ENCODE data around the gene ARHGEF19. TPM values are rescaled to one million over a fixed set of nuclear protein-coding genes. Genes with fewer than 3 reads are reported as not detected.

ARHGEF19 gene
- total RNA-seq, 1 donor from 2014 or later = 15.6 TPM

DNA sequence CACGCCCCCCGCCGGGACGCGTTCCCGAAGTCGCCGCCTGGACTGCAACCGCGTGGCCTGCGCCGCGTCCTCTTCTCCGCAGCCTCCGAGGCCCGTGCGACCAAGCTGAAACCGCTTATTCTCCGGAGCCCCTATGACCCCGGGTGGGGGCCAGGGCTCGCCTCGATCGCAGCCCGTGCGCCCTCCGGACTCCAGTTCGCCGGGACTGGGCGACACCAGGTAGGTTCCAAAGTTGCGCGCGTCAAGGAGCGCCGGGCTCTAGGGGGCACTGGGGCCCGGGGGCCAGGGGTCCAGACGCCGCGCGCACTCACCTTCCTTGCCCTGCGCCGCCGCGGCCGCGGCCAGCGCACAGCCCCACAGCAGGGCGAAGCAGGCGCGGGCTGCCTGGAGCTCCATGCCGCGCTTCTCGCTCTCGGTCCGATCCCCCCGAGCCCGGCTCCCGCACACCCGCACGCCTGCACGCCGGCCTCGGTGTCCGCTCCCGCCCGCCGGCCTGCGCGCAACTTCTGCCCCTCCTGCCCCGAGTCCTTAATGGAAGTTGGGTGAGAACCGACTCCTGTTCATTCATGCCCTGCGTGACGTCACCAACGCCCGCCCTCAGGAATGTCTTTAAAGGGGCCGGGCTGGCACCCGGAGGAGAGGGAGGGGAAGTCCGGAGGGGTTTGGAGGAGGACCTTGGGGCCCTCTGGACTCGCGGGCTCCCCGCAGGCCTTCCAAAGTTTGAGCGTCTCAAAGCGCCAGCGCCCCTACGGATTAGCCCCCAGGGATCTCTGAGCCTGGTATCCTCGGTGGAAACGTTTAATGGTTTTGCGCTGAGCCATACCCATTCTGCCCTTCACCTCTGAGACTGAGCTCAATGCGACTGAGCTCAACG lies 56.7 kb downstream of the ARHGEF19 start, which contains the start of gene EPHA2:
EPHA2 (minus strand) TSS at position 533 of the 874 bp plus-strand sequence; CDS start at position 396, 137 bp downstream.
- no peaks in the 10 kb centered on the region for H3K9me3 ChIP-seq
- peak; percentile 82 to 86 for ATAC-seq
- no peaks in the 10 kb centered on the region for H3K36me3 ChIP-seq
- intact Hi-C loops (cut with DNase I) = no loop called here
- peaks cover 58% of the 10 kb centered on the region for H3K4me1 ChIP-seq
- DNase-seq = peak; percentile 96
- H3K4me3 ChIP-seq = peak within 1 kb of the TSS; percentile 78
- peak within 1 kb of the TSS; percentile 93 for H3K27ac ChIP-seq
- TF ChIP-seq, protein P1, sequence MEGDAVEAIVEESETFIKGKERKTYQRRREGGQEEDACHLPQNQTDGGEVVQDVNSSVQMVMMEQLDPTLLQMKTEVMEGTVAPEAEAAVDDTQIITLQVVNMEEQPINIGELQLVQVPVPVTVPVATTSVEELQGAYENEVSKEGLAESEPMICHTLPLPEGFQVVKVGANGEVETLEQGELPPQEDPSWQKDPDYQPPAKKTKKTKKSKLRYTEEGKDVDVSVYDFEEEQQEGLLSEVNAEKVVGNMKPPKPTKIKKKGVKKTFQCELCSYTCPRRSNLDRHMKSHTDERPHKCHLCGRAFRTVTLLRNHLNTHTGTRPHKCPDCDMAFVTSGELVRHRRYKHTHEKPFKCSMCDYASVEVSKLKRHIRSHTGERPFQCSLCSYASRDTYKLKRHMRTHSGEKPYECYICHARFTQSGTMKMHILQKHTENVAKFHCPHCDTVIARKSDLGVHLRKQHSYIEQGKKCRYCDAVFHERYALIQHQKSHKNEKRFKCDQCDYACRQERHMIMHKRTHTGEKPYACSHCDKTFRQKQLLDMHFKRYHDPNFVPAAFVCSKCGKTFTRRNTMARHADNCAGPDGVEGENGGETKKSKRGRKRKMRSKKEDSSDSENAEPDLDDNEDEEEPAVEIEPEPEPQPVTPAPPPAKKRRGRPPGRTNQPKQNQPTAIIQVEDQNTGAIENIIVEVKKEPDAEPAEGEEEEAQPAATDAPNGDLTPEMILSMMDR (IDR thresholded peaks at IDR 0.05) = no peak
- no peaks in the 10 kb centered on the region for H3K27me3 ChIP-seq (ENCODE audit: low read depth)

GRCh38 chr1:16153999-16154673 lies 58.3 kb downstream of the ARHGEF19 start:
- ATAC-seq (no peak), DNase-seq (no peak)
- Histone ChIP-seq H3K9me3 (no peaks in the 10 kb centered on the region), H3K27ac (peak overlapping the region; percentile 93), H3K4me3 (peak overlapping the region; percentile 78), H3K4me1 (peaks cover 69% of the 10 kb centered on the region), H3K27me3 (ENCODE audit: low read depth) (no peaks in the 10 kb centered on the region), H3K36me3 (peaks cover 10% of the 10 kb centered on the region)
- TF ChIP-seq, protein P1 (IDR thresholded peaks at IDR 0.05) = no peak
- intact Hi-C loops (cut with DNase I) = no loop called here

DNA sequence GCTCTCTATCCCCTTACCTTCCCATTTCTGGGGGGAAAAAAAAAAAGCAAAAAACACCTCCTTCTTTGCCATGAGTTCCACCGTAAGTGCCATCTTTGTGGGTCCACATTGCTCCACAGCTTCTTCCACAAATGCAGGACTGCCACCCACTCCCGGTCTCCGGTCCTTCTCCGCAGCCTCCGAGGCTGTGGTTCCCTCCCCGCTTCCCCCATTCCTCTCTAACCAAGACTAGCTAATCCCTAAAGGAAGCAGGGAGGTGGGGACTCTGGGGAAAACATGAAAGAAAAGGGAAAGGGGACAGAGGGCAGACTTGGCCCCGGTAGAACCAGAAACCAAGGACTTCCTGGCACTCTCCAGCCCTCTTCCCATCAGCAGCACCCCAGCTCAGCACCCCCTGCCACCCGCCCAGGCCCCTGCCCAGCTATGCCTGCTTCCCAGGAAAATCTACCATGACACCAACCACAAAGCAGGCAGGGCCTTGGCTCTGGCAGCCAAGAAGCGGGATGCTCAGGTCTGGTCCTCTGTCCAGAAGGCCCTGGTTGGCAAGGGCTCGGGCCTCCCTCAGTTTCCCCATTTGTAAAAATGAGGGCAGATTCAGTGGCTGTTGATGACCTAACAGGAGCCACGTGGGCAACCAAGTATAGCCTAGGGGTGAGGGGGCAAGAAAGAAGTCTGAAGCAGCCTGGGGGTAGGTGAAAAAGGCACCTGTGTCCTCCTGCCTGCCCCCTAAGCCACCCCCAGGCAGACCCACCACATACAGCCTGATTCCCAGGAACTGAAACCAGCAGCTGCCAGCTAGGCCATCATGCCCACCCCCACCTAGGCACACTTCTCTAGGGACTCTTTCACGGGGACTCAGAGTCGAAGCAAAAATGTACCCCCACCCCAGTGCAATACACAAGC lies 59.1 kb downstream of the ARHGEF19 start:
- no peak for DNase-seq

DNA sequence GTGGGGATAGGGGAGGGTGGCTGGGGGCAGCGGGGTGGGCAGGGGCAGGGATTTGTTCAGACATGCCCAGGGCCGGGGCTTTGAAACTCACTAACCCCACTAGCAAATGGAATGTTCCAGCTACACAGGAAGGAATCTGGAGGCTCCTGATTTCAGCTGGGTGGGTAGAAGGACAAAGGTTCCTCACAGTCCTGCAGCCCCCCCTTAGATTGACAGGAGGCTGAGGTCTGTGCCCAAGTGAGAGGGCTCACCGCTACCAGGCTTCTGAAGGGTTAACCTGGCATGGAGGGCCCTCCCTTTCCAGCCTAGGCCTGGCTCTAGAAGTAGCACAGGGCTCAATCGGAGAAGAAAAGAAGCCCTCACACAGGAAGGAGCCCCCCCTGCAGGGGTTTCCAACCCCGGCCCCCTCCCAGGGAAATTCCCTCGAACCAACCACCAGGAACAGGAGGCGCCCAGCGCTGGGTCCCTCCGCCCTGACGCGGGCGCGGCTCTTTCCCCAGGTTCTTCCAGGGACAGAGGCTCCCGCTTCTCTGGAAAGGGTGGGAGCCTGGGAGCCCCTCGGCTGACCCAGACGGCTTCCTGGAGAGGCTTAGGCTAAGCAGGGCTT lies 59.9 kb downstream of the ARHGEF19 start:
- peaks cover 26% of the 10 kb centered on the region for H3K36me3 ChIP-seq
- intact Hi-C loops (cut with DNase I) = no loop called here
- peak overlapping the region; percentile 93 for H3K27ac ChIP-seq
- H3K9me3 ChIP-seq = no peaks in the 10 kb centered on the region
- TF ChIP-seq, protein P1 (IDR thresholded peaks at IDR 0.05) = no peak
- H3K4me3 ChIP-seq = peak overlapping the region; percentile 78
- H3K4me1 ChIP-seq = peaks cover 74% of the 10 kb centered on the region
- H3K27me3 ChIP-seq (ENCODE audit: low read depth) = no peaks in the 10 kb centered on the region
- DNase-seq (no peak), ATAC-seq (no peak)

More for the DNA sequence above, 59.1 kb downstream of the ARHGEF19 start:
- ATAC-seq = no peak
- TF ChIP-seq, protein P1 (IDR thresholded peaks at IDR 0.05) = no peak
- intact Hi-C loops (cut with DNase I) = no loop called here
- peak overlapping the region; percentile 78 for H3K4me3 ChIP-seq
- H3K27me3 ChIP-seq (ENCODE audit: low read depth) = no peaks in the 10 kb centered on the region
- peak overlapping the region; percentile 93 for H3K27ac ChIP-seq
- H3K9me3 ChIP-seq = no peaks in the 10 kb centered on the region
- H3K4me1 ChIP-seq = peaks cover 69% of the 10 kb centered on the region
- H3K36me3 ChIP-seq = peaks cover 18% of the 10 kb centered on the region

Data from lower lobe of right lung (tissue), 2 donors.